Measurements from ENCODE around the gene CCDC91. TPM values are rescaled to one million over a fixed set of nuclear protein-coding genes. Genes with fewer than 3 reads are reported as not detected.

The CCDC91 gene
- total RNA-seq, 1 donor from 2014 or later, result 23.5 TPM

- TF ChIP-seq, protein P1, sequence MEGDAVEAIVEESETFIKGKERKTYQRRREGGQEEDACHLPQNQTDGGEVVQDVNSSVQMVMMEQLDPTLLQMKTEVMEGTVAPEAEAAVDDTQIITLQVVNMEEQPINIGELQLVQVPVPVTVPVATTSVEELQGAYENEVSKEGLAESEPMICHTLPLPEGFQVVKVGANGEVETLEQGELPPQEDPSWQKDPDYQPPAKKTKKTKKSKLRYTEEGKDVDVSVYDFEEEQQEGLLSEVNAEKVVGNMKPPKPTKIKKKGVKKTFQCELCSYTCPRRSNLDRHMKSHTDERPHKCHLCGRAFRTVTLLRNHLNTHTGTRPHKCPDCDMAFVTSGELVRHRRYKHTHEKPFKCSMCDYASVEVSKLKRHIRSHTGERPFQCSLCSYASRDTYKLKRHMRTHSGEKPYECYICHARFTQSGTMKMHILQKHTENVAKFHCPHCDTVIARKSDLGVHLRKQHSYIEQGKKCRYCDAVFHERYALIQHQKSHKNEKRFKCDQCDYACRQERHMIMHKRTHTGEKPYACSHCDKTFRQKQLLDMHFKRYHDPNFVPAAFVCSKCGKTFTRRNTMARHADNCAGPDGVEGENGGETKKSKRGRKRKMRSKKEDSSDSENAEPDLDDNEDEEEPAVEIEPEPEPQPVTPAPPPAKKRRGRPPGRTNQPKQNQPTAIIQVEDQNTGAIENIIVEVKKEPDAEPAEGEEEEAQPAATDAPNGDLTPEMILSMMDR (IDR thresholded peaks at IDR 0.05; ENCODE audit: insufficient read depth, low read length, poor library complexity, severe bottlenecking), result no peak
- DNase-seq (ENCODE audit: low read depth), result no peak
- no peaks in the 10 kb centered on the region for H3K27me3 ChIP-seq (ENCODE audit: control insufficient read depth, insufficient read depth, low read length)
Measured at GRCh38 chr12:28390761-28391385, 200.6 kb downstream of the CCDC91 start.

GRCh38 chr12:28409892-28410291 lies 219.6 kb downstream of the CCDC91 start:
- TF ChIP-seq, protein P1 (IDR thresholded peaks at IDR 0.05; ENCODE audit: insufficient read depth, low read length, poor library complexity, severe bottlenecking), result no peak
- Histone ChIP-seq H3K4me3 (ENCODE audit: low read depth, low read length) (no peak overlapping the region), H3K27me3 (ENCODE audit: control insufficient read depth, insufficient read depth, low read length) (no peaks in the 10 kb centered on the region), H3K36me3 (ENCODE audit: control insufficient read depth, insufficient read depth, low read length) (no peaks in the 10 kb centered on the region)
- no peak for DNase-seq (ENCODE audit: low read depth)

More at GRCh38 chr12:28390761-28391385, 200.6 kb downstream of the CCDC91 start:
- H3K4me3 ChIP-seq (ENCODE audit: low read depth, low read length), result no peak overlapping the region
- no peaks in the 10 kb centered on the region for H3K36me3 ChIP-seq (ENCODE audit: control insufficient read depth, insufficient read depth, low read length)

DNA sequence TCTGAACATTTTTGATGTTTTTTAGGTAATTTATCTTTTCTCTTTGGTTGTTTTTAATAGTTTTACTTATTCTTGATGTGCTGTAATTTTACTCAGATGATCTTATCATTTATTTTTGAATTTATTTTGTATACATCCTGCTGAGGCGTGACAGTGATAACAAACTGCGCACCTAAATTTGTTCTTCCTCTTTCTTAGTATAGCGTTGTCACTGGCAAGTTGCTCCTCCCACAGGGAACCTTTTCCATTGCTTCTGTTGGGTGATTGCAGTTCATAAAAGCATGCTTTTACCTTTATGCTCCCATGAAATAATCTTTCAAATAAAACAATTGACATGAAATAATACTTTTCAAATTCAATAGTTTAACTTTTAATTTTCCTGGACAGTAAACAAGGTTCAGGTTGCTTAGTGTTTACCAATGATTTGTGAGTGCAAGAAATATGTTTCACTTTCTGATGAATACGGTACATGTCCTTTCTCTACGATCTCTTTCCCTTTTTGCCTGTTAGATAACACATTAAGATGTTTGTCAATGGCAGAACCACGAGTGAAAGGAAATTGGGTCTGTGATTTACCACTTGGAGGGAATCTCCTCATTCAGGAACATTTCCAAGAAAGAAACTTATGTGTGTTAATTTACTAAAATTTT lies 223.3 kb downstream of the CCDC91 start:
- TF ChIP-seq, protein P1 (IDR thresholded peaks at IDR 0.05; ENCODE audit: insufficient read depth, low read length, poor library complexity, severe bottlenecking), result no peak
- Histone ChIP-seq H3K36me3 (ENCODE audit: control insufficient read depth, insufficient read depth, low read length) (no peaks in the 10 kb centered on the region), H3K4me3 (ENCODE audit: low read depth, low read length) (no peak overlapping the region), H3K27me3 (ENCODE audit: control insufficient read depth, insufficient read depth, low read length) (no peaks in the 10 kb centered on the region)
- no peak for DNase-seq (ENCODE audit: low read depth)

DNA sequence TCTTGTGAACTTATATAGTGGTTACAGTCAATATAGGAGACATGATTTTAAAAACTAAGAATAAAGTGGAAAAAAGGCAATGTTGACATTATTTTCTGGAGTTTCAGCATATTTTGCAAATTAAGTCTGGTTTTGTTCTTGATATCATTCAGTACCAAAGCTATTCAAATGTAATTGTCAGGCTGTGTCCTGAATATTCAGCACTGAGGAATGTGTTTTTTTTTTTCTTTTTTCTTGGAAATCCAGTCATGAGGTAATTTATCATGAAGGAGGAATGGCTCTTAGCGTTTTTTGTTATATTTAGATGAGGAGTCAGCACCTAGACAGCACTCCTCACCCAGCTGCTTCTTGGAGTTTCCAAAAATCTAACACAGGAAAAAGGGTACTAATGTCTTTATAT lies 225.5 kb downstream of the CCDC91 start:
- TF ChIP-seq, protein P1 (IDR thresholded peaks at IDR 0.05; ENCODE audit: insufficient read depth, low read length, poor library complexity, severe bottlenecking), result no peak
- H3K27me3 ChIP-seq (ENCODE audit: control insufficient read depth, insufficient read depth, low read length), result no peaks in the 10 kb centered on the region
- DNase-seq (ENCODE audit: low read depth), result peak; percentile 65
- H3K36me3 ChIP-seq (ENCODE audit: control insufficient read depth, insufficient read depth, low read length), result no peaks in the 10 kb centered on the region
- no peak overlapping the region for H3K4me3 ChIP-seq (ENCODE audit: low read depth, low read length)

- TF ChIP-seq, protein P1 (IDR thresholded peaks at IDR 0.05; ENCODE audit: insufficient read depth, low read length, poor library complexity, severe bottlenecking), result no peak
Measured at GRCh38 chr12:28421374-28421773, 231.1 kb downstream of the CCDC91 start.

More at GRCh38 chr12:28421374-28421773, 231.1 kb downstream of the CCDC91 start:
- Histone ChIP-seq H3K36me3 (ENCODE audit: control insufficient read depth, insufficient read depth, low read length) (no peaks in the 10 kb centered on the region), H3K4me3 (ENCODE audit: low read depth, low read length) (no peak overlapping the region), H3K27me3 (ENCODE audit: control insufficient read depth, insufficient read depth, low read length) (no peaks in the 10 kb centered on the region)
- DNase-seq (ENCODE audit: low read depth), result no peak

All from kidney epithelial cell (primary cell).